GM12872 (cell line): ENCODE data around the gene SNTA1.

Experiments
- TF ChIP-seq, protein P1 (sequence below): IDR thresholded peaks from 3 replicates; pipeline ENCODE4 v1.5.1; 2011; ENCODE audit warnings: low read depth, mild to moderate bottlenecking, low read length, moderate library complexity; ENCODE audit not compliant: insufficient read depth

Gene SNTA1

DNA sequence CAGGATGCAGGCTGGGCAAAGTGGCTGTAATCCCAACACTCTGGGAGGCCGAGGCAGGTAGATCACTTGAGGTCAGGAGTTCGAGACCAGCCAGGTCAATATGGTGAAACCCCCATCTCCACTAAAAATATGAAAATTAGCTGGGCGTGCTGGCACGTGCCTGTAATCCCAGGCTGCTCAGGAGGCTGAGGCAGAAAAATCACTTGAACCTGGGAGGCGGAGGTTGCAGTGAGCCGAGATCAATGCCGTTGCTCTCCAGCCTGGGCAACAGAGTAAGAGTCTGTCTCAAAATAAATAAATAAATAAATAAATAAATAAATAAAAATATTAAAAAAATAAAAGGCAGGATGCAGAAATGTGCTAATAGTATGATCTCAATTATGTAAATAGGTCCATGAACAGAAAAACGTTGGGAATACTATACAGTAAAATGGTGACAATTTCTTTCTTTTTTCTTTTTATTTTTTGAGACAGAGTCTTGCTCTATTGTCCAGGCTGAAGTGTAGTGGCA, 37.9 kb upstream of the SNTA1 start:
- TF ChIP-seq, protein P1, sequence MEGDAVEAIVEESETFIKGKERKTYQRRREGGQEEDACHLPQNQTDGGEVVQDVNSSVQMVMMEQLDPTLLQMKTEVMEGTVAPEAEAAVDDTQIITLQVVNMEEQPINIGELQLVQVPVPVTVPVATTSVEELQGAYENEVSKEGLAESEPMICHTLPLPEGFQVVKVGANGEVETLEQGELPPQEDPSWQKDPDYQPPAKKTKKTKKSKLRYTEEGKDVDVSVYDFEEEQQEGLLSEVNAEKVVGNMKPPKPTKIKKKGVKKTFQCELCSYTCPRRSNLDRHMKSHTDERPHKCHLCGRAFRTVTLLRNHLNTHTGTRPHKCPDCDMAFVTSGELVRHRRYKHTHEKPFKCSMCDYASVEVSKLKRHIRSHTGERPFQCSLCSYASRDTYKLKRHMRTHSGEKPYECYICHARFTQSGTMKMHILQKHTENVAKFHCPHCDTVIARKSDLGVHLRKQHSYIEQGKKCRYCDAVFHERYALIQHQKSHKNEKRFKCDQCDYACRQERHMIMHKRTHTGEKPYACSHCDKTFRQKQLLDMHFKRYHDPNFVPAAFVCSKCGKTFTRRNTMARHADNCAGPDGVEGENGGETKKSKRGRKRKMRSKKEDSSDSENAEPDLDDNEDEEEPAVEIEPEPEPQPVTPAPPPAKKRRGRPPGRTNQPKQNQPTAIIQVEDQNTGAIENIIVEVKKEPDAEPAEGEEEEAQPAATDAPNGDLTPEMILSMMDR: no peak

DNA sequence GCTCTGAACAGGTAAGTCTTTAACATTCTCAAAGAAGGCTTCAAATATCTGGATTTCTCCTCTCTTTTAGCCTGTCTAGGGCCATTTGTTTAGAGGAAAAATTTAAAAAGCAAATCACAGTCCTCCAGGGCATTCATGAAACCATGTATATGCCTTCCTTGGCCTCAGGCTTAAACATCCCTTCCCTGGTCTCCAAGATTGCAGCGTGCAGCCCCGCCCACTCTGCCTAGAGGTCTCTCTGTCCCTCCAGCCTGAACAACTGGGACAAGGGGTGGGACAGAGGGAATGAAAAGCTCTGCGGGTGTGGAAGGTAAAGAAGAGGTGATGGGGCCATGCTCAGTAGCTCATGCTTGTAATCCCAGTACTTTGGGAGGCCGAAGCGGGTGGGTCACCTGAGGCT, 36.5 kb upstream of the SNTA1 start:
- TF ChIP-seq, protein P1: no peak

DNA sequence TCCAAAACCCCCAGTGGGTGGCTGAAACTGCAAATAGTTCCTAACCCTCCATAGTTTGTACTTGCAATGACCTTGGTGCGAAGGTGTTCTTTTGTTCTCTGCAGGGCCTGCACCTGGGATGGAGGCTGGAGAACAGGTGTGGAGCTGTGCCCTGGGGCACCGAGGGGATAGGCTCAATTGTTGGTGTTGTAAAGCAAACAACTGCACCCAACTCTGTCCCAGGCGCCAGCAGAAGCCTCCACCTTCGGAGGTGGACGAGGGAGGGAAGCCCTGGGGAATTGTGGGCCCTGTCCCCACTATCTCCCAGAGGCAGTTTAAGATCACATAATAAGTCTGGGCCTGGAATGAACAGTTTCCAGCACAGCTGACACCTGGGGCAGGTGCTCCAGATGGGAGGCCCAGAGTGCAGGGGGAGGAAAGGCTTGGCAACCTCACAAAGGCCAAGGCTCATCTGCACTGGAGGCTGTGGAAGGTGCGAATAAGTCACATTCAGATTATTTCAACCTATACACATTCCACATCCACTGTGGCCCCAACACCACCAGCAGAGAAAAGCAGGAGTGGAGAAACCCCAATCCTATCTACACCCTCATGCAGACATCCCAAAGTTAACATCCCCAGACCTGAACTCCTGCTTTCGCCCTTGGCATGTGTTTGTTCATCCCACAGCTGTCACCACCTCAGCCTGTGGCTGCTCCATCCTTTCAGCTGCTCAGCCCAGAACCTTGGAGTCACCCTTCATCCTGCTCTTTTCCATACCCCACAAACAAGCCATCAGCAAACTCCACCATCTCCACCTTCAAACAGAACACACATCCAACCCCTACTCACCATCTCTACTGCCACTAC, 34.0 kb upstream of the SNTA1 start:
- TF ChIP-seq, protein P1: no peak

DNA sequence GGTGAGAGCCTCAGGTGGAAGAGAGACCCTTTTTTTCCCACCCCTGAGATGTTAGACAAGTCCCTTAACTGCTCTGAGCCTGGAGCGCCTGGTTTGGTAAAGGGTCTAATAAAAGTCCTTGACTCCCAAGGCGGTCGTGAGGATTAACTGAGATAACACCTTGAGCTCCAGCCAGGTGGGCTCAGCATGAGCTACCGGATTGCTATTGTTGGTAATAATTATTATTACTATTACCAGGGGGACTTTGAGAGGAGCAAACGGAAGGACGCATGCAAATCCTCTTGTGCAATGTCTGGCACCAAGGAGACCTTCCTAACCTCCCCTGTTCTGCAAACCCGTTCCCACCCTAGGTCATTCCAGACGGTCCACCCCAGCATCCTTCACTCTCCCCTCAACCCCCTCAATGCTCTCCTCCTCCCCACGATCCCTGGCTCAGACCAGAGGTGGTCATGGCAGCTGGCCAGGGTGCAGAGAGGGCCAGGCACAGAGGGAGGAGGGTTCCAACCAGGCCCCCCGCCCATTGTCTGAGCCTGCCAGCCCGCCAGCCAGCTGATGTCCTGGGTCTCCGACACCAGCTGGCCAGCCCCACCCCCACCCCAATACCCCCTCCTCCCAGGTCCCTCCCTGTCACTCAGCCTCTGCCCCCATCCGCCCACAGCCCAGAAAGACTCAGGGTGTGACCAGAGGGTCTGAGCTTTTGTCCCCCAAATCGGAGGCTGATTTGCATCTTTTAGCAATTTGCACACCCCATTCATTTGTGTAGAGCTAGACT, 32.0 kb upstream of the SNTA1 start:
- TF ChIP-seq, protein P1: no peak

DNA sequence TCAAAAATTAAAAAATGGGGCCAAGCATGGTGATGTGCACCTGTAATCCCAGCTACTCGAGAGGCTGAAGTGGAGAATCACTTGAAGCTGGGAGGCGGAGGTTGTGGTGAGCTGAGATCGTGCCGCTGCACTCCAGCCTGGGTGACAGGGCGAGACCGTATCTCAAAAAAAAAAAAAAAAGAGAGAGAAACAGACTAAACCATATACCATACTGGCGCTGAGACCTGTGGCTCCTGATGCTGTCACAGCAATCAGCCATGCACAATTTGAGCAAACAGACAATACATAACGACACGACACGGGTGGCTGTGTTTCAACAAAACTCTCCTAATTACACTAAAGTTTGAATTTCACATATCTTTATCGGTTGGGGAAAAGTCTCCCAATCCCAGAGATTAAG, 31.4 kb upstream of the SNTA1 start:
- TF ChIP-seq, protein P1: no peak

DNA sequence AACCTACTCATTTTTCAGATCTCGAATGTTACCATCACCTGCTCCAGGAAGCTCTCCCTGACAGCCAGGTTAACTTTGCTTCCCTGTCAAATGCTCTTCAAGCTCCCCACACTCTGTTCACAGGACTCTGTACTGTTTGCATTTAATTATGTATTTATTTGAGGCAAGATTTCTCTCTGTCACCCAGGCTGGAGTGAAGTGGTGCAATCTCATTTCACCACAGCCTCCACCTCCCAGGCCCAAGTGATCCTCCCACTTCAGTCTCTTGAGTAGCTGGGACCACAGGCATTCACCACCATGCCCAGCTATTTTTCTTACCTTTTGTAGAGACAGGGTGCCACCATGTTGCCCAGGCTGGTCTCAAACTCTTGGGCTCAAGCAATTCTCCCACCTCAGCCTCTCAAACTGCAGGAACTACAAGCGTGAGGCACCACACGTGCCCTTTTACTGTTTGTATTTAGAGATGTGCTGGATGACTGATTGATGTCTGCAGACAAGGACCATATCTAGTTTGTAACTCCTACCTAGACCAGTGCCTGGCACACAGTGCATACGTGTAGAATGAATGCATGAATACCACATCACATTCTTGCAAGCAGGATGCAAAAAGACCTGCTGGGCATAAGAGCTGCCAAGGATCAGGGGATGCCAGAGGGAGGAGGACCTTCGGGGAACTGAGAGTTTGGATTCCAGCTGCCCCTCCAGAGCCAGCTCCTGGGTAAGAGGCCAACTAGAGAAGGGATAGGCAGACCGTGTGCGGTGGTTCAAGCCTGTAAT, 30.7 kb upstream of the SNTA1 start:
- TF ChIP-seq, protein P1: no peak

DNA sequence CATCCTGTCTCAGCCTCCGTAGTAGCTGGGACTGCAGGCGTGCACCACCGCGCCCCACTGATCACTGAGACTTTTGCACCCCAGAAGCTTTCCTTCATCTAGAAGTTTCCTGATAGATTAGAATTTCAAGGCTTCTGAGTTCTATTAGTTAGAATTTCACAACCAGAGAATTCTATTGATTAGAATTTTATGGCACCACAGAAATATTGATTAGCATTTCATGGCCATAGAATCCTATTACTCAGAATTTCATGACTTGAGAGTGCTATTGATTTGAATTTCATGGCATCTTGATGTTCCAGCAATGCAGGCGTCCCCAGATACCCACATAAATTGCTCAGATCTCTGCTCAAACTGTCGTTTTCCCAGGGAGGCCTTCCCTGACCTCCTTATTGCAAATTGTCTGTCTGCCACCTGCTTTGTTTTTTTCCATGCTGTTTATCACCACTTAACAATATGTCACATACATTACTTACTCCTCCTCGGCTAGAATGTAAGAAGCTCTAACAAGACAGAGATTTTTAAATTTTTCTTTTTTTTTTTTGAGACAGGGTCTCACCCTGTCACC, 29.4 kb upstream of the SNTA1 start:
- TF ChIP-seq, protein P1: no peak
